Activated CD8-positive, alpha-beta T cell treated with anti-CD3 and anti-CD28 coated beads, Interleukin-2, amount 10 ng/mL, durations not matched to agents 7 days and 5 days (primary cell): Measurements from ENCODE around the gene ALK. TPM values are rescaled to one million over a fixed set of nuclear protein-coding genes. Genes with fewer than 3 reads are reported as not detected.

Experiments used
- ATAC-seq: fragments of 150-1000 bp; cut with Tn5 transposase; one replicate; pipeline ENCODE4 v1.10.0; 2021; ENCODE audit warnings: moderate library complexity
- CTCF ChIA-PET: fragments of 350-600 bp; sonication (Branson Sonifier 250); formaldehyde crosslinking; loops from one replicate; lab custom pipeline; 2021; ENCODE audit warnings: antibody characterized with exemption; lab: Charles Lee
- POLR2A ChIA-PET: fragments of 350-600 bp; sonication (Branson Sonifier 250); formaldehyde crosslinking; loops from one replicate; lab custom pipeline; 2021; ENCODE audit warnings: antibody characterized with exemption; lab: Charles Lee
- DNase-seq: peaks from one replicate; pipeline ENCODE4 v3.0.0-alpha.2; 2020
- H3K27ac Mint-ChIP-seq: one replicate; pipeline ENCODE4 v1.8.0; 2021; ENCODE audit warnings: mild to moderate bottlenecking, mixed read lengths
- H3K27me3 Mint-ChIP-seq: one replicate; pipeline ENCODE4 v1.8.0; 2021; ENCODE audit warnings: low read depth, mixed read lengths
- H3K36me3 Mint-ChIP-seq: one replicate; pipeline ENCODE4 v1.8.0; 2021; ENCODE audit warnings: low read depth, mixed read lengths
- H3K4me1 Mint-ChIP-seq: one replicate; pipeline ENCODE4 v1.8.0; 2021; ENCODE audit warnings: low read depth, mixed read lengths
- H3K4me3 Mint-ChIP-seq: one replicate; pipeline ENCODE4 v1.8.0; 2021; ENCODE audit warnings: mild to moderate bottlenecking, mixed read lengths
- H3K9me3 Mint-ChIP-seq: one replicate; pipeline ENCODE4 v1.8.0; 2022; ENCODE audit warnings: mixed read lengths; ENCODE audit not compliant: insufficient read depth
- total RNA-seq, 2 experiments: library from RNA; stranded (reverse); gene quantifications; one replicate each; pipeline ENCODE4 v1.2.3, GENCODE V29; 2021

Gene ALK
- total RNA-seq, 2 experiments from 2014 or later, result not detected

DNA sequence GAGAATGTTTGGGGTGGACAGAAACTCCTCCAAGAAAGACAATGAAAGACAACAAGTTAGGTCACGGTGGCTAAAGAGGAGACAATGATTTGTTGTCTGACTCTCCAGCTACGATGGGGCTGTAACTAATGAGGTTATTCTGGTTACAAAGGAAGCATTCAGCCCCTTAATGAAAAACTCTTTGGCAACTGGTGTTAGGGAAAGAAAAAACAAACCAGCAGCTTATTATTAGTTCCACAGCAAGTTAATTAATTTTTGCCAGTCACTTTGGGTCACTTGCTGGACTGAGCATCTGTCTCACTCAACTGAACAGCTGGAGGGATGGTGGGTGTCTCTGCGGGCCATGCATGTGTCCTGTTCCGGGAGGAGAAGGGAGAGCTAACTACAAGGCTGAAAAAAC lies 263.7 kb downstream of the ALK start:
- Mint-ChIP-seq H3K27me3 (peaks cover under 1% of the 10 kb centered on the region), H3K9me3 (no peaks in the 10 kb centered on the region), H3K36me3 (no peaks in the 10 kb centered on the region), H3K4me1 (no peaks in the 10 kb centered on the region), H3K4me3 (no peak overlapping the region), H3K27ac (no peak overlapping the region)
- no peak for ATAC-seq
- POLR2A ChIA-PET, result no interaction called here
- DNase-seq, result no peak
- CTCF ChIA-PET, result no interaction called here

DNA sequence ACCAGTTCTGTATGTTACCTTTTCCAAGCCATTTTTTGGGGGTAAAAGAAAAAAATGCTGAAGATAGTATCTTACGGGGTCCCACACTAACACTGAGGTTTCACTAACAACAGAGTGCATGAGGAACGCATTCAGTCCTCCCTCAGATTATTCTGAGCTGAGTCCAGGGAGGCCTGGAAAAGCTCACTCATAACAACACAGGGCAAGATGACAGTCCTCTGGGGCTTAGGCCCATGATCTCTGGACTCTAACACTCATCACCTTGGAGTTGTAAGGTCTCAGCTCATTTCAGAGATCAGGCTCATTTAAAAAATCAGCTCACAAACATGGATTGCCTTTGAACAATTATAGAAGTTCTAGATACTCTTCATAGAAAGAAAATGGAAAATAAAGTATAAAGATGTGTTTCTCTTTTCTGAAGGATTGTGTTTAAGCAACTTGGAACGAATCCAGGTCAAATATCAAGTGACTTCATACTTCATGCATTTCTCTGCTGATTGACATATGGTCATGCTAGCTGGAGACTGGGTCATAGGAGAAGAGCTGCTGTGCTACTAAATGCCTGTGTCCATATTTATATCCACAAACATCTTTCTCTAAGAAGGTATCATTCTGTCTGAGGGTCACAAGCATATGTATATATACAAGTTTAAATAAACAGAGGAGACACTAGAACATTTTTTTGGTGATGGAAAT lies 265.8 kb downstream of the ALK start:
- Mint-ChIP-seq H3K9me3 (no peaks in the 10 kb centered on the region), H3K4me1 (no peaks in the 10 kb centered on the region), H3K27ac (no peak overlapping the region), H3K27me3 (no peaks in the 10 kb centered on the region), H3K4me3 (no peak overlapping the region), H3K36me3 (no peaks in the 10 kb centered on the region)
- ChIA-PET CTCF (no interaction called here), POLR2A (no interaction called here)
- DNase-seq (no peak), ATAC-seq (no peak)

DNA sequence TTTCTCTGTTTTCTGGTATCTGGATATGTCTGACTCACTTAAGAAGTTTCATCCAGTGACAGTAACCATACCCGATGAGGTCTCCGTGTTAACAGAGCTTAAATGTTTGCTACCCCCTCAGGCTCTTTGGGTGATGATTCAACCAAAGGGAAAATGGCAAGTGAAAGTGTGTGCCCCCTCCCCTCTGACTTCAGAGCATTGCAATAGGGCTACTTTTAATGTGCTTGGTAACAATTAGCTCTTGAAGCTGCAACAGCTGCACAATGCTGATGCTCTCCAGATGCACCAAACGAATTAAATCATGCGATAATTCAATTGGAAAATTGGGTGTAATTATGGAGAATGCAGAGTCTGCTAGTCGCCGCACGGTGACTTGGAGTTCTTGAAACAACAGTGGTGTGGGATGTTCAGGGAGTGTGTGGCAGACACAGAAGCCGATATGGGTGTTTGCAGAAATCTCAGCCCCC lies 270.7 kb downstream of the ALK start:
- no peak for ATAC-seq
- Mint-ChIP-seq H3K36me3 (no peaks in the 10 kb centered on the region), H3K4me1 (no peaks in the 10 kb centered on the region), H3K4me3 (no peak overlapping the region), H3K9me3 (peaks cover 5% of the 10 kb centered on the region), H3K27ac (no peak overlapping the region), H3K27me3 (no peaks in the 10 kb centered on the region)
- POLR2A ChIA-PET, result no interaction called here
- CTCF ChIA-PET, result no interaction called here
- DNase-seq, result no peak

DNA sequence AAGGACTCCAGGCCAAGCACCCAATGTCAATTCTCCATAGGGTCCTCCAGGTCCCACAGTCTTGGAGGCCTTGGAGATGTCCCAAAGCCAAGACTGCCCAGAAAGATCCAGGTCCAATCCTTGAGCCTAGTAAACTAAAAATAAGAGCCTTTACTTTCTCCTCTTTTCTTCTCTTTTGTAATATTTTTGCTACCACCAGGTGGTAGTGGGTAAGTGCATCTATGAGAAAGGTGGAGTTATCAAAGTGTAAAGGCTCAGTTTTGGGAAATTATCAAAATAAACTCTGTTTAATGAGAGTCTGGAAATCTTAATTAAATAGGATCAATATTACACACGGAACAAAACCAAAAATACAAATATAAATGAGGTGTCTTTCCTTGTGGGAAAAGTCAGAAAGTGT lies 276.4 kb downstream of the ALK start:
- no peaks in the 10 kb centered on the region for H3K27me3 Mint-ChIP-seq
- H3K4me1 Mint-ChIP-seq, result no peaks in the 10 kb centered on the region
- peaks cover 5% of the 10 kb centered on the region for H3K9me3 Mint-ChIP-seq
- H3K27ac Mint-ChIP-seq, result no peak overlapping the region
- no peaks in the 10 kb centered on the region for H3K36me3 Mint-ChIP-seq
- H3K4me3 Mint-ChIP-seq, result no peak overlapping the region
- ChIA-PET CTCF (no interaction called here), POLR2A (no interaction called here)
- DNase-seq (no peak), ATAC-seq (no peak)

DNA sequence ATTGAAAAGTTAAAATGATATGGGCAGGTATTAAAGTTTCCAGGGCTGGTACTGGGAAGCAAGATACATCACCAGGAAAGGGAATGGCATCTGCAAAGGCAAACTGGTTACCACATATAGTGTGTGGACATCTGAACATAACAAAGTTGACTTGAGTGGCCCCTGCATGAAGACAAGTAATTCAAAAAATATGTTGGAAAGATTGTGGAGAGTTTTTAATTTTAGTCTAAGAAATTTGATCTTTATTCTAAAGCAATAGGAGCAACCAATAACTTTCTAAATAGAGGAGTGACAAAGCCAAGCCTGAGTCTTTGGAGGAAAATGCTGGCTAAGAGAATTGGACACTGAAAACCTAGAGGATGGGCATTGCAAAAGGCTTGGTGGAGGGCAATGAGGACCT lies 278.2 kb downstream of the ALK start:
- ATAC-seq, result no peak
- no peak overlapping the region for H3K4me3 Mint-ChIP-seq
- H3K27ac Mint-ChIP-seq, result no peak overlapping the region
- H3K27me3 Mint-ChIP-seq, result no peaks in the 10 kb centered on the region
- CTCF ChIA-PET, result no interaction called here
- no peaks in the 10 kb centered on the region for H3K4me1 Mint-ChIP-seq
- DNase-seq, result no peak
- no peaks in the 10 kb centered on the region for H3K9me3 Mint-ChIP-seq
- POLR2A ChIA-PET, result no interaction called here
- no peaks in the 10 kb centered on the region for H3K36me3 Mint-ChIP-seq

DNA sequence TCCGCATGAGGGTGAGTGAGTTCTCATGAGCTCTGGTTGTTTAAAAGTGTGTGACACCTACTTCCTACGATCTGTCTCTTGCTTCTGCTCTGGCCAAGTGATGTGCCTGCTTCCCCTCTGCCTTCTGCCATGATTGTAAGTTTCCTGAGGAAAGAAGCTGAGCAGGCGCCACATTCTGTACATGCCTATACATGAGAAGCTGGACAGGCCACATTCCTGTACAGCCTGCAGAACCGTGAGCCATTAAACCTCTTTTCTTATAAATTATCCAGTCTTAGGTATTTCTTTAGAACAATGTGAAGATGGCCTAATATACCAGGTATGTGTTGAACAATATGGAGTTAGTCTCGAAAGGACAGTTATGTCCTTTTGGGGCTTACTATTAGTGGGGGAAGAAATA lies 281.0 kb downstream of the ALK start:
- H3K9me3 Mint-ChIP-seq, result no peaks in the 10 kb centered on the region
- POLR2A ChIA-PET, result no interaction called here

DNA sequence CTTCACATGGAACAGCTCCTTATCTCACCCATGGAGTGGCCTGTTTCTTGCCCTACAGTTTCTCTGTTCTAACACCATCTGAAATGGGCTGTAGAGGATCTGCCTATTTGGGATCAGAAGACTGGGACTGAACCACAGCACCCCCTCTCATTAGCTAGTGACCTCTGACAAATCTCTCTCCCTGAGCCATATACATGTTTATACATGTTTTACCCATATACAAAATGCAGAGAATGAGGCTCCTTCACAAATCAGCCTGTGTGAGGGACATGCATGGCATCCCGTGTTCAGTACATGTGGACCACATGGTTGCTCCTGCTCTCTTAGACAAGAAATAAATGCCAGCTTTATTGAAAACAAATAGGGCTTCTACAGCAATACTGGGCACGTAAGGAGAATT lies 282.7 kb downstream of the ALK start:
- H3K36me3 Mint-ChIP-seq, result no peaks in the 10 kb centered on the region
- ATAC-seq (no peak), DNase-seq (no peak)
- H3K4me3 Mint-ChIP-seq, result no peak overlapping the region
- ChIA-PET POLR2A (no interaction called here), CTCF (no interaction called here)
- no peaks in the 10 kb centered on the region for H3K9me3 Mint-ChIP-seq
- no peak overlapping the region for H3K27ac Mint-ChIP-seq
- peaks cover 9% of the 10 kb centered on the region for H3K27me3 Mint-ChIP-seq
- H3K4me1 Mint-ChIP-seq, result no peaks in the 10 kb centered on the region

More for the DNA sequence above, 281.0 kb downstream of the ALK start:
- peaks cover 6% of the 10 kb centered on the region for H3K27me3 Mint-ChIP-seq
- CTCF ChIA-PET, result no interaction called here
- H3K4me1 Mint-ChIP-seq, result no peaks in the 10 kb centered on the region
- ATAC-seq, result no peak
- H3K27ac Mint-ChIP-seq, result no peak overlapping the region
- H3K4me3 Mint-ChIP-seq, result no peak overlapping the region
- H3K36me3 Mint-ChIP-seq, result no peaks in the 10 kb centered on the region
- DNase-seq, result no peak

DNA sequence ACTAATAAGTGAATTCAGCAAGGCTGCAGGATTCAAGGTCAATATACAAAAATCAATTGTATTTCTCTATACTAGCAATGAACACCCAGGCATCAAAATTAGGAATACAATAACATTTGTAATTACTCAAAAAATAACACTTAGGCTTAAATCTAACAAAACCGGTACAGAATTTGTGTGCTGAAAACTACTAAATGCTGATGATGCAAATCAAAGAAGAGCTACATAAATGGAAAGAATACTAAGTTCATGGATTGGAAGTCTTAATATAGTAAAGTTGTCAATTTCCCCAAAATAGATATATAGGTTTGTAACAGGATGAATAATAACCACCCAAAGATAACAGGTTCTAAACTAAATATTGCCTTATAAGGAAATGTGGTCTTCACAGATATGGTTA lies 286.5 kb downstream of the ALK start:
- Mint-ChIP-seq H3K27ac (no peak overlapping the region), H3K27me3 (peaks cover 18% of the 10 kb centered on the region), H3K36me3 (no peaks in the 10 kb centered on the region), H3K9me3 (no peaks in the 10 kb centered on the region), H3K4me3 (no peak overlapping the region), H3K4me1 (no peaks in the 10 kb centered on the region)
- DNase-seq (no peak), ATAC-seq (no peak)
- ChIA-PET CTCF (no interaction called here), POLR2A (no interaction called here)

DNA sequence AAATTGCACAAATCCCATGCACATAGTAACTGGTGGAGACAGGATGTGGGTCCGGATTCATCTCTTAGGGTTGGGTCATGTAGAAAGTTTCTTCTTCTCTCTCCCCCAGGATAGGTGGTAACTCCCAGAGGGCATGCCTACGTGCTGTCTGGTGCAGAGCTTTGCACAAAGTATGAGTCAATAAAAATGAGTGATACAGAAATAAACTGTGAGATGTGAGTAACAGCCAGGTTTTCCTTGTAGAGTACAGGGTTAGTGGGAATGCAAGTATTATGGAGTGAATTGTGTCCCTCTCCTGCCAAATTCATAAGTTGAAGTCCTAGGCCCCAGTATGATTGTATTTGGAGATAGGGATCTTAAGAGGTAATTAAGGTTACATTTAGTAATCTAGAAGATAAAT lies 289.4 kb downstream of the ALK start:
- POLR2A ChIA-PET, result no interaction called here
- no peak for ATAC-seq

GRCh38 chr2:29629495-29629894 lies 291.9 kb downstream of the ALK start:
- ChIA-PET CTCF (no interaction called here), POLR2A (no interaction called here)
- ATAC-seq (no peak), DNase-seq (no peak)
- Mint-ChIP-seq H3K27me3 (peaks cover 19% of the 10 kb centered on the region), H3K4me3 (no peak overlapping the region), H3K36me3 (no peaks in the 10 kb centered on the region), H3K9me3 (no peaks in the 10 kb centered on the region), H3K27ac (no peak overlapping the region), H3K4me1 (no peaks in the 10 kb centered on the region)

More for the DNA sequence above, 289.4 kb downstream of the ALK start:
- Mint-ChIP-seq H3K27me3 (peaks cover 23% of the 10 kb centered on the region), H3K27ac (no peak overlapping the region), H3K4me3 (no peak overlapping the region), H3K36me3 (no peaks in the 10 kb centered on the region), H3K9me3 (no peaks in the 10 kb centered on the region), H3K4me1 (no peaks in the 10 kb centered on the region)
- CTCF ChIA-PET, result no interaction called here
- no peak for DNase-seq

DNA sequence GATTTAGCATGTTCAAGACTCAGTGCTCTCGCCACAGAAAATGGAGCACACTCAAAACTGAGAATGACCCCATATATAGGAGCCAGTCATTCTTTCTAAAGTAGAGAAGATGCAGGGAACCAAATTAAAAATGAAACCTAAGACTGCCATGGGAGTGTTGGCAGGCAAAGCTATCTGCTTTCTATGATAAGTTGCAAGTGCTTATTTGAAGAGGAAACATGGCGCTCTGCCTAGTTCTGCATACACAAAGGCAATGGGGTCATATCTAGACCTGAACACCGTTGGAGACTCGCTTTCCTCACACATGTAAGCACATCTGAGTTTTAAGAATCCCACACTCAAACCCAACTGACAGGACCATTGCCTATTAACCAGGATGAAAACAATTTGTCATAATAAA lies 292.5 kb downstream of the ALK start:
- ChIA-PET CTCF (no interaction called here), POLR2A (no interaction called here)
- Mint-ChIP-seq H3K4me1 (no peaks in the 10 kb centered on the region), H3K27me3 (peaks cover 17% of the 10 kb centered on the region), H3K27ac (no peak overlapping the region), H3K36me3 (no peaks in the 10 kb centered on the region), H3K9me3 (no peaks in the 10 kb centered on the region), H3K4me3 (no peak overlapping the region)
- ATAC-seq, result no peak
- no peak for DNase-seq

DNA sequence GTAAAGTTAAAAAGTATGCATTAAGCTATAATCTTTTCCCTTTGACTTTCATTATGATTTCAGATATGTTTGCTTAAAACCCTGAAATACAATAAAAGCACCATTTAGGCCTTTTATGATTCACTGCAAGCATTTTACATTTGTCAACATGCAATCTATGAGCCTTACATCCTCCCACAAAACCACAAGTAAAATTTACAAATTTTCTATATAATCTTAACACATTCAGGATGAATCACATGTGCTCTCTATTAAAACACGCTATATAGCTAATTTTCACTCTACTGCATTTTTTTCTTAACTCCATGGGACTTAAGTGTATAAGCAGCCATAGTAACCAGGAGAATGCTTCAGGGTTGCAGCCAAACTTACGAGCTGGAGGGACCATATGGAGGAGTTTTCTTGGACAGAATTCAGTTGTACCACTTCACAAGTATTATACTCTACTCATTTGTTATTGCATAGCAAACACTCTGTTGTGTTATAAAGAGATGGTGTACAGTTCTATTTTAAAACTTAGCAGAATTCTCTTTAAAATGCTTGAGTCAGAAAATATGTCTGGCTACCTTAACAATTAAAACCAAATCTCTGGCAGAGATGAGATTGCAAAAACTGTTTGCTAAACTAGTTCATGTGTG lies 293.2 kb downstream of the ALK start:
- no peak for DNase-seq
- ATAC-seq, result no peak
- Mint-ChIP-seq H3K9me3 (no peaks in the 10 kb centered on the region), H3K4me1 (no peaks in the 10 kb centered on the region), H3K36me3 (no peaks in the 10 kb centered on the region), H3K4me3 (no peak overlapping the region), H3K27ac (no peak overlapping the region), H3K27me3 (peaks cover 13% of the 10 kb centered on the region)
- ChIA-PET CTCF (no interaction called here), POLR2A (no interaction called here)
